PC-3 (cell line): ENCODE results near the gene ENTPD7.

Experiments
- CTCF ChIP-seq: fragments of 300-600 bp; sonication (generic); conservative IDR thresholded peaks from 2 replicates; pipeline ENCODE4 v1.5.1; 2017; ENCODE audit warnings: antibody characterized with exemption, low read depth, mild to moderate bottlenecking, low read length
- EZH2 ChIP-seq: fragments of 300-600 bp; sonication (generic); IDR thresholded peaks from one replicate; pipeline ENCODE4 v1.6.1; 2017; ENCODE audit warnings: antibody characterized with exemption, mild to moderate bottlenecking, low read length; ENCODE audit not compliant: unreplicated experiment

DNA sequence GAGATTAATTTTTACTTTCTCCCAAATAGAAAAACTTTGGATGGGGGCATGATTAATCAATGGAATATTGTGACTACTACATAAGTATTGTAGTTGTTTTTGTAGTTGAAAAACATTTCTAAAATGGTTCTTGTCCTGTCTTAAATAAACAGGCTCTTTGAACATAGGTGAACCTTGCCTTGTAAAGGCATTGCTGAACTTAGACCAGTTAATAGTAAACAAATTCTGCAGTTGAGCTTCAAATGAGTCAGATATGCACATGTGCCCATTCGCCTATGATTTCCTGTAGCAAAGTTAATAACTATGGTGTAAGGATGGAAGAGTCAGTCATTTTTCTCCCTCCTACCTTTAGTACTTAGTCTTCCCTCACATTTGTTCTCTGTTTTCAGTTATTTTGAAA lies 95.4 kb downstream of the ENTPD7 start:
- TF ChIP-seq CTCF (no peak), EZH2 (no peak)
